HG03097 (cell line): Measurements from ENCODE around the gene MAN1A2.

ENCODE experiments used
- ATAC-seq: cut with Tn5 transposase; IDR thresholded peaks from one replicate; pipeline ENCODE4 v1.9.1; 2021; ENCODE audit not compliant: unreplicated experiment, low FRiP score

MAN1A2 gene

GRCh38 chr1:117359561-117360289, 7.5 kb upstream of the MAN1A2 start:
- ATAC-seq: no peak

- ATAC-seq: no peak
Observed at GRCh38 chr1:117362986-117363385, 4.3 kb upstream of the MAN1A2 start.

- no peak for ATAC-seq
Observed at GRCh38 chr1:117363571-117364048, 3.6 kb upstream of the MAN1A2 start.

- no peak for ATAC-seq
Observed at GRCh38 chr1:117364240-117364639, 3.0 kb upstream of the MAN1A2 start.

- no peak for ATAC-seq
Observed at GRCh38 chr1:117365350-117366176, 1.7 kb upstream of the MAN1A2 start.

- peak; percentile 38 for ATAC-seq
Observed at GRCh38 chr1:117366177-117367045, 838 bp upstream of the MAN1A2 start.

GRCh38 chr1:117368116-117369108, 1.2 kb downstream of the MAN1A2 start:
- no peak for ATAC-seq

- no peak for ATAC-seq
Observed at GRCh38 chr1:117370071-117370470, 2.8 kb downstream of the MAN1A2 start.

GRCh38 chr1:117370509-117370908, 3.3 kb downstream of the MAN1A2 start:
- ATAC-seq: no peak

GRCh38 chr1:117371441-117372151, 4.3 kb downstream of the MAN1A2 start:
- no peak for ATAC-seq

- ATAC-seq: no peak
Observed at GRCh38 chr1:117372863-117373412, 5.7 kb downstream of the MAN1A2 start.

GRCh38 chr1:117373932-117374331, 6.7 kb downstream of the MAN1A2 start:
- ATAC-seq: no peak

GRCh38 chr1:117375327-117375726, 8.1 kb downstream of the MAN1A2 start:
- no peak for ATAC-seq

- ATAC-seq: no peak
Observed at GRCh38 chr1:117387060-117387633, 19.9 kb downstream of the MAN1A2 start.

- ATAC-seq: no peak
Observed at GRCh38 chr1:117388328-117388727, 21.1 kb downstream of the MAN1A2 start.

GRCh38 chr1:117389284-117389683, 22.0 kb downstream of the MAN1A2 start:
- ATAC-seq: no peak

- no peak for ATAC-seq
Observed at GRCh38 chr1:117389779-117390178, 22.5 kb downstream of the MAN1A2 start.

GRCh38 chr1:117392771-117393170, 25.5 kb downstream of the MAN1A2 start:
- ATAC-seq: no peak
